Stimulated activated CD4-positive, alpha-beta T cell treated with anti-CD3 and anti-CD28 coated beads, Interleukin-15, amount 100 ng/mL, for 24 hours (primary cell): ENCODE data around the gene RNU1-3.
"Not testable (repeated sequence)": the region's sequence is repeated elsewhere in the genome, so short reads cannot be mapped to it uniquely, and the experiment has no call there.

ENCODE experiments used
- DNase-seq: peaks from one replicate; pipeline ENCODE4 v3.0.0-alpha.2; 2020

Gene RNU1-3

GRCh38 chr1:16666502-16667413 is at the start of gene RNU1-3:
Gene RNU1-3 (minus strand): TSS chr1:16666948.
- not testable (repeated sequence) for DNase-seq

DNA sequence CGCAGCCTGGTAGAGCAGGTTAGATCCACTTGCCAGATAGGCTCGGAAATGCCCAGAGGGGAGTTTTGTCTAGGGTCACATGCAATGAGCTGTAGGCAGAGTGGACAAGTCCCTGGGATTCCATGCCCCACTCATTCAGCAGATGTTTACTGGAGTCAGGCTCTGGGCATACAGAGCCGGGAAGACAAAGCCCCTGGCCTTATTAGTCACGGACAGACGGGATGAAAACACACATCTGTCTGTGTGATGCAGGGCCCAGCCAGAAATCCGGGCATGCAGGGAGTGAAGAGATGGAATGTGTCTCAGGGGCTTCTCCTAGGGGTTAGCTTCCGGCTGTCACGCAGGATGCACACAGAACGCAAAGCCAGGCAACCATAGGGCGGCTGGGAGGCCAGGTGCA is 46.7 kb upstream of the RNU1-3 start:
- not testable (repeated sequence) for DNase-seq

GRCh38 chr1:16712984-16713383 is 46.2 kb upstream of the RNU1-3 start:
- not testable (repeated sequence) for DNase-seq

- DNase-seq: not testable (repeated sequence)
These were observed 45.8 kb upstream of the RNU1-3 start for GRCh38 chr1:16712582-16712981.

- DNase-seq: not testable (repeated sequence)
These were observed 45.4 kb upstream of the RNU1-3 start for GRCh38 chr1:16712131-16712530.

GRCh38 chr1:16710618-16711017 is 43.9 kb upstream of the RNU1-3 start:
- DNase-seq: not testable (repeated sequence)

DNA sequence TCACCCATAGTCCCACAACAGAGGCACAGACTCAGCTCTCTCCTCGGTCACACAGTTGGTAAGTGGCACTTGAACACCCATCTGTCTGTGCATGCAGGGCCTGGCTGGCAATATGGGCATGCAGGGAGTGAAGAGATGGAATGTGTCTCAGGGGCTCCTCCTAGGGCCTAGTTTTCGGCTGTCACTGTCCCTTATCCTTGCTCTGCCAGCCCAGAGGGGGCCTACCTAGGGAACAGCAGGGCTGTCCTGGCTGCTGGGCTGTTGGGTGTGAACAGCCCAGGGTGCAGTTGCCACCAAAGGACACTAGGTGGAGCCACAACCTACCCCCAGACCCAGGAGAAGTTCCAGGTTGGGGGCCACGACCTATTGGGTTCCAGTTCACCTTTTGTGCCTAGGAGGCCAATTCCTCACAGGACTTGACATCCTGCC is 42.9 kb upstream of the RNU1-3 start:
- DNase-seq: not testable (repeated sequence)

GRCh38 chr1:16708704-16709103 is 42.0 kb upstream of the RNU1-3 start:
- not testable (repeated sequence) for DNase-seq

DNA sequence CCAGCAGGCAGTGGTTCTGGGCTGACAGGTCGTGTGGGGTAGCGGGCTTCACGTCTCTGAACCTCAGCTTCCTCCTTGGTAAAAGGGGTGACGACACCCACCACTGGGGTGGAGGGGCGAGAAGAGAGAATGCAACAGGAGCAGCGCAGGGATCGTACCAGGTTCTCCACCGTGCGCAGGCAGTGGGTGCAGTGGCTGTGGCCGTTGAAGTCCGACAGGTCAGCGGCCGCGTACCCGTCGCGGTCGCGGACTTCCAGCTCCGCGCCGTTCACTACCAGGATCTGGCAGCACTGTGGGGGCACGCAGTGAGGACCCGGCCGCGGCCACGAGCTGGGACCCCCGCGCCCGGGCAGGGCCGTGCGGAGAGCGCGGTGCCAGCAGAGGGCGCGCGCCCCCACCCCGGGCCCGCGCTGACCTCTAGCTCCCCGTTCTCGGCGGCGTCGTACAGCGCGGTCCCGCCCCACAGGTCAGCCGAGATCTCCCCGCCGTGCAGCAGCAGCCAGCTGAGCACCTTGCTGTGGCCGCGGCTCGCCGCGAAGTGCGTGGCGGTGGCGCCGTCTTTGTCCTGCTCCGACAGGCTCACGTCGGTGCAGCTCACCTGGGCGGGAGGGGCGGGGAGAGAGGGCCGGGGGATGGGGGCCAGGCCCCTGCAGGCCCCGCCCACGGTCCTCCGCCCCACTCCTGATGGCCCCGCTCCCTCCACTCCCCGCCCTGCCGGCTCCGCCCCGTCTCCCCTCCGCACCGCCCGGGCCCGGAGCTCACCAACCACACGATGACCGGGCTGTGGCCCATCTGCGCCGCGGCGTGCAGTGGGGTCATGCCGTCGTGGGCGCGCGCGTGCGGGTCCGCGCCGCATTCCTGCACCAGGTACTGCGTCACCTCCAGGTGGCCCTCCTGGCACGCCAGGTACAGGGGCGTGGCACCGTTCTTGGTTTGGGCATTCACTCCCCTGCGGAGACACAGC is 40.7 kb upstream of the RNU1-3 start:
- not testable (repeated sequence) for DNase-seq

GRCh38 chr1:16706302-16706701 is 39.6 kb upstream of the RNU1-3 start:
- not testable (repeated sequence) for DNase-seq

DNA sequence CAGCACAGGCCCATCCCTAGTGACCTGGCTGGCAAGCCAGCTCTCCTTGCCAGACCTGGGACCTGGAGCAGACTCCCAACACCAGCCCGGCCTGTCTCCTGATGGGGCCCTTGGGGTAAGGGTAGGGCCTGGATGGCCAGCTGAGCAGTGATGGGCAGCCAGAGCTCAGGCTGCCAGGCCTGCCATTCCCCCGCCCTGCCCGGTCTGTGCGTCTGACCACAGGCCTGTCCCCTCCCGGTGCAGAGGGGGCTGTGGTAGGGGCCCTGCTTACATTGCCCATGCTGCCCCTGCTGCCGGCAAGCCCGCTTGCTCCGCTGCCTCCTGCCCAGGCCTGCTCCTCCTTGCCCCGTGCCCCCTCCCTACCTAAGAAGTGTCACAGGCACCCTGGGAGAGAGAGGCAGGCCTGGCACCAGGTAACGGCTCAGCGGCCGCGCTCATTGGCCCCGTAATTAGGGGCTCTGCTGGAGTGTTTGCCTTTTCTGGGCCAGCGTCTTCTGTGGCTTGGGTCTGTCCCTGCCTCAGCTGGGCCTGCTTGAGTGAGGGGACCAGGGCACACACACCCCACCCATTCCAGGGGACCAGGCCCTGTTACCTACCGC is 37.9 kb upstream of the RNU1-3 start:
- not testable (repeated sequence) for DNase-seq

DNA sequence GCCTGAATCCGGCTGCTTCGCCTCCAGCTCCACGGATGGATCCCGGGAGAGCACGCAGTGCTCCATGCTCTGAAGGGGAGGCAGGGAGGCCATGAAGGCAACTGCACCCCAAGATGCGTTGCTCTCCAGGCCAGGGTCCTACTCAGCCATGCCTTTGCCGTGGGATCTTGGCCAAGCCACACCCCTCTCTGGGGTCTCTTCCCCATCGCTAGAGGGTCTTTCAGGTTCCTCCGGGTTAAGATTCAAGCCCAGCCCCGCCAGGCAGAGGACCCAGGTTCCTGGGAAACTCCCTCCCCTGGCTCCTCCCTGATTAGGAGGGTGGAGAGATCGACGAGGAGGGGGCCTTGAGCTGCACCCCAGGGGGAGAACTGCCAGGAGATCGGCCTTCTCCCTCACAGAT is 37.3 kb upstream of the RNU1-3 start:
- DNase-seq: not testable (repeated sequence)

GRCh38 chr1:16703602-16704001 is 36.9 kb upstream of the RNU1-3 start:
- not testable (repeated sequence) for DNase-seq

GRCh38 chr1:16703141-16703540 is 36.4 kb upstream of the RNU1-3 start:
- DNase-seq: not testable (repeated sequence)

- DNase-seq: not testable (repeated sequence)
These were observed 35.5 kb upstream of the RNU1-3 start for GRCh38 chr1:16702280-16702679.

GRCh38 chr1:16701189-16701588 is 34.4 kb upstream of the RNU1-3 start:
- DNase-seq: not testable (repeated sequence)

- DNase-seq: not testable (repeated sequence)
These were observed 33.6 kb upstream of the RNU1-3 start for GRCh38 chr1:16700138-16700895.

DNA sequence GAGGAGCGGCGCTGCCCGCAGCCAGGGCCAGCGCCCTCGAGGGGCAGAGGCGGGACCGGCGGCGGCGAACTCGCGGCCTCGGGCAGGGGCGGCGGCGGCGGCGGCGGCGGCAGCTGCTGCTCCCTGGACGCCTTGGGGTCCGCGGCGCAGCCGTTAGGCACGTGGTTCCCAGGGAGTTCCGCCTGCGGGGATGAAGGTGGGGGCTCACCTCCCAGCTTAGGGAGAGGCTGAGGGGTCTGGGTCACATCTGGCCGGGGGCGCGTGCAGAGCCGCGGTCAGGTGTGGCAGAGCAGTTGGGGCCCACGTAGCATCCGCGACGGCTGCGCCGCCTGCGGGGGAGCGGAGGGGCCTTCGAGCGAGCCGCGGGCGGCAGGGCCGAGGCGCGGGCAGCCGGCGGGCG is 32.7 kb upstream of the RNU1-3 start:
- not testable (repeated sequence) for DNase-seq

GRCh38 chr1:16697152-16697551 is 30.4 kb upstream of the RNU1-3 start:
- DNase-seq: not testable (repeated sequence)

DNA sequence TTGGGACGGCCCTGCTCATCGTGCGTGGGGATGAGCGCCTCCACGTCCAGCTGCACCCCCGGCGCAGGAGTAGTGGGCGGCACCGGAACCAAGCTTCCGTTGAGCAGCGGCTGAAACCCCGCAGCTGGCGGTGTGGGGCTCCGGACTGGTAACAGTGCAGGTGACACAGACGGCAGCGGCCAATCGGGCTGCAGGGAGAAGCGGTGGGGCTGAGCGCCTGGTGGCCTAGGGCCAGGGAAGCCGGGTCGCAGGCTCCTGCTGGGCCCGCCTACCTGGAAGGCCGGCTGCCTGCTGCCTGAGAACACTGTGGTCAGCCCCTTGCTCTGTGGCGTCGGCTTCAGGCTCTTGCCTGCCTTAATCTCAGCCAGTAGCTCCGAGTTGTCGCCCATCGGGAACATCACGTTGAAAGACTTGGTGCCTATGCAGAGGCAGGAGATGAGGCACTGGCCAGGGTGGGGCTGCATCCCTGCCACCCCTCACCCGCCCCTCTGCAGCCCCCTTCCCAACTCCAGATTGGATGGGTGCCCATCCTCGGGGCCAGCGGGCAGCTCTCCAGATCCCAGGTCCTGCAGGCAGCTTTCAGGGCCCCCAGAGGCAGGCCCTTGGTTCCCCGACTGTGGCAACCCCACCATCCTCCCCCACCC is 29.9 kb upstream of the RNU1-3 start:
- not testable (repeated sequence) for DNase-seq

GRCh38 chr1:16694308-16694702 is 27.6 kb upstream of the RNU1-3 start:
- not testable (repeated sequence) for DNase-seq
